IMR-90 (cell line): Measurements from ENCODE around the gene FGF12. TPM values are rescaled to one million over a fixed set of nuclear protein-coding genes. Genes with fewer than 3 reads are reported as not detected.

ENCODE experiments used
- ATAC-seq: fragments of 200-7000 bp; cut with Tn5 transposase; 2 replicates; pipeline ENCODE4 v1.9.1; 2020; ENCODE audit warnings: low read depth, mild to moderate bottlenecking, moderate library complexity
- BruUV-seq: library from RNA; stranded (reverse); fragments of 400-500 nt; replicated peaks from 2 replicates; lab custom pipeline; 2021; lab: Mats Ljungman, UMichigan
- CTCF ChIA-PET: fragments of 300-600 bp; formaldehyde crosslinking; extraction: SDS; loops from one replicate; lab custom pipeline; 2021; ENCODE audit warnings: antibody characterized with exemption; lab: Yijun Ruan, JAX
- POLR2A ChIA-PET: fragments of 300-600 bp; sonication (Branson Sonifier 250); formaldehyde crosslinking; loops from one replicate; lab custom pipeline; 2022; ENCODE audit warnings: antibody characterized with exemption; ENCODE audit not compliant: unreplicated experiment; lab: Charles Lee
- DNase-seq: peaks from one replicate; pipeline ENCODE4 v3.0.0; 2013
- H2AFZ ChIP-seq: replicated peaks from 2 replicates; pipeline ENCODE3; 2013; ENCODE audit warnings: low read length, mild to moderate bottlenecking; ENCODE audit not compliant: poor library complexity
- H2AK5ac ChIP-seq: 2 replicates; pipeline ENCODE4 v1.6.1; 2013; ENCODE audit warnings: low read depth, low read length, inconsistent platforms
- H2AK9ac ChIP-seq: replicated peaks from 2 replicates; pipeline ENCODE3; 2013; ENCODE audit warnings: mild to moderate bottlenecking, low read depth, low read length, moderate library complexity; ENCODE audit not compliant: poor library complexity
- H2BK120ac ChIP-seq: 2 replicates; pipeline ENCODE4 v1.6.1; 2013; ENCODE audit warnings: low read depth, low read length, inconsistent platforms
- H2BK15ac ChIP-seq: 3 replicates; pipeline ENCODE4 v1.6.1; 2013; ENCODE audit warnings: low read depth, low read length, inconsistent platforms
- H2BK20ac ChIP-seq: 2 replicates; pipeline ENCODE4 v1.6.1; 2013; ENCODE audit warnings: low read depth, mild to moderate bottlenecking, inconsistent platforms, low read length, moderate library complexity
- H2BK5ac ChIP-seq: 2 replicates; pipeline ENCODE4 v1.6.1; 2013; ENCODE audit warnings: mild to moderate bottlenecking, low read depth, low read length, inconsistent platforms; ENCODE audit not compliant: poor library complexity, severe bottlenecking
- H3K14ac ChIP-seq: replicated peaks from 2 replicates; pipeline ENCODE4 v1.6.1; 2013; ENCODE audit warnings: low read depth, low read length, inconsistent platforms
- H3K18ac ChIP-seq: 2 replicates; pipeline ENCODE4 v1.6.1; 2013; ENCODE audit warnings: low read depth, low read length, control low read depth
- H3K23ac ChIP-seq: 2 replicates; pipeline ENCODE4 v1.6.1; 2013; ENCODE audit warnings: low read depth, low read length, inconsistent platforms
- H3K27ac ChIP-seq: 2 replicates; pipeline ENCODE4 v1.5.1; 2013; ENCODE audit warnings: mild to moderate bottlenecking, control low read depth, low read length; ENCODE audit not compliant: insufficient read depth
- H3K27me3 ChIP-seq: 2 replicates; pipeline ENCODE4 v1.6.1; 2013; ENCODE audit warnings: low read length; ENCODE audit not compliant: control insufficient read depth, insufficient read depth
- H3K36me3 ChIP-seq: 2 replicates; pipeline ENCODE4 v1.6.1; 2013; ENCODE audit warnings: low read length, mixed read lengths; ENCODE audit not compliant: control insufficient read depth, insufficient read depth
- H3K4ac ChIP-seq: 2 replicates; pipeline ENCODE4 v1.6.1; 2013; ENCODE audit warnings: low read depth, low read length, inconsistent platforms
- H3K4me1 ChIP-seq: 2 replicates; pipeline ENCODE4 v1.6.1; 2013; ENCODE audit warnings: low read length, mixed read lengths; ENCODE audit not compliant: control insufficient read depth, insufficient read depth
- H3K4me2 ChIP-seq: 2 replicates; pipeline ENCODE4 v1.6.1; 2013; ENCODE audit warnings: low read depth, mild to moderate bottlenecking, control low read depth, low read length, moderate library complexity
- H3K4me3 ChIP-seq: 2 replicates; pipeline ENCODE4 v1.5.1; 2013; ENCODE audit warnings: low read depth, mild to moderate bottlenecking, control low read depth, low read length, moderate library complexity; ENCODE audit not compliant: insufficient read depth
- H3K56ac ChIP-seq: 2 replicates; pipeline ENCODE4 v1.6.1; 2013; ENCODE audit warnings: low read length, inconsistent platforms; ENCODE audit not compliant: insufficient read depth; ENCODE audit errors: extremely low read depth
- H3K79me1 ChIP-seq, 2 experiments: 2 replicates each; pipeline ENCODE4 v1.6.1; 2013; ENCODE audit warnings: low read length in 2 of 2, inconsistent platforms in 1 of 2, low read depth in 1 of 2
- H3K9ac ChIP-seq: 2 replicates; pipeline ENCODE4 v1.6.1; 2013; ENCODE audit warnings: low read depth, low read length, control low read depth
- H3K9me1 ChIP-seq: 2 replicates; pipeline ENCODE4 v1.6.1; 2013; ENCODE audit warnings: low read length, inconsistent platforms; ENCODE audit not compliant: insufficient read depth
- H3K9me3 ChIP-seq: 2 replicates; pipeline ENCODE4 v1.6.1; 2013; ENCODE audit warnings: low read length; ENCODE audit not compliant: control insufficient read depth, insufficient read depth
- H4K20me1 ChIP-seq: 2 replicates; pipeline ENCODE4 v1.6.1; 2013; ENCODE audit warnings: low read length, inconsistent platforms; ENCODE audit not compliant: insufficient read depth
- H4K5ac ChIP-seq: 2 replicates; pipeline ENCODE4 v1.6.1; 2013; ENCODE audit warnings: mild to moderate bottlenecking, low read depth, low read length, control low read depth
- H4K8ac ChIP-seq, 2 experiments: 2 replicates each; pipeline ENCODE4 v1.6.1; 2013; ENCODE audit warnings: low read depth in 2 of 2, low read length in 2 of 2, control low read depth in 1 of 2, inconsistent platforms in 1 of 2
- H4K91ac ChIP-seq: 2 replicates; pipeline ENCODE4 v1.6.1; 2013; ENCODE audit warnings: low read depth, low read length, inconsistent platforms; ENCODE audit not compliant: insufficient read depth
- BHLHE40 ChIP-seq: fragments of 150-350 bp; IDR thresholded peaks from 2 replicates; pipeline ENCODE4 v1.6.1; 2016; ENCODE audit warnings: mild to moderate bottlenecking, low read depth, low read length
- CEBPB ChIP-seq: IDR thresholded peaks from 2 replicates; pipeline ENCODE4 v1.6.1; 2012; ENCODE audit warnings: low read depth, low read length, improper control_type of control experiment
- CHD1 ChIP-seq: IDR thresholded peaks from 2 replicates; pipeline ENCODE4 v1.6.1; 2012; ENCODE audit warnings: low read depth, low read length, improper control_type of control experiment
- MAZ ChIP-seq: IDR thresholded peaks from 2 replicates; pipeline ENCODE4 v1.6.1; 2012; ENCODE audit warnings: low read depth, mild to moderate bottlenecking, low read length, improper control_type of control experiment, moderate library complexity, borderline replicate concordance
- MXI1 ChIP-seq: IDR thresholded peaks from 2 replicates; pipeline ENCODE4 v1.6.1; 2012; ENCODE audit warnings: low read depth, mild to moderate bottlenecking, low read length, moderate library complexity, borderline replicate concordance
- NFE2L2 ChIP-seq: fragments of 150-350 bp; IDR thresholded peaks from 2 replicates; pipeline ENCODE4 v1.6.1; 2016; ENCODE audit warnings: low read depth, mild to moderate bottlenecking, low read length
- POLR2A ChIP-seq: IDR thresholded peaks from 2 replicates; pipeline ENCODE4 v1.6.1; 2012; ENCODE audit warnings: mild to moderate bottlenecking, low read depth, low read length
- RAD21 ChIP-seq: IDR thresholded peaks from 2 replicates; pipeline ENCODE4 v1.6.1; 2012; ENCODE audit warnings: low read length, improper control_type of control experiment
- RCOR1 ChIP-seq: IDR thresholded peaks from 2 replicates; pipeline ENCODE4 v1.6.1; 2012; ENCODE audit warnings: mild to moderate bottlenecking, low read length, improper control_type of control experiment; ENCODE audit not compliant: insufficient replicate concordance
- RFX5 ChIP-seq: IDR thresholded peaks from 2 replicates; pipeline ENCODE4 v1.8.0; 2012; ENCODE audit warnings: low read depth, mild to moderate bottlenecking, low read length, moderate library complexity
- WGBS, 2 experiments: methylation state at CpG; one replicate each; pipeline versions ENCODE4 v1.1.5 to v1.1.7; 2013; ENCODE audit warnings: missing lambda C conversion rate in 2 of 2; ENCODE audit not compliant: insufficient read length in 1 of 2; ENCODE audit errors: extremely low coverage in 2 of 2; 5-methylcytosine and 5-hydroxymethylcytosine counted together
- dilution Hi-C: fragments of 300-500 bp; cut with HindIII; formaldehyde crosslinking; loops from one replicate; pipeline ENCODE4 v1.14.3; 2018; ENCODE audit warnings: low sequenced_read_pairs; ENCODE audit not compliant: unreplicated experiment
- in situ Hi-C: fragments of 300-500 bp; cut with MboI; formaldehyde crosslinking; loops from 3 replicates; pipeline ENCODE4 v1.14.3; 2019; ENCODE audit warnings: low sequenced_read_pairs, inconsistent platforms, mixed read lengths
- intact Hi-C: fragments of 100-400 bp; cut with micrococcal nuclease; formaldehyde crosslinking; loops from 2 replicates; pipeline ENCODE4 v1.10.0; 2022
- polyA plus RNA-seq, 3 experiments: library from polyadenylated mRNA; depleted of rRNA; stranded (reverse); fragments of >200 nt; gene quantifications; 2 replicates each; pipeline ENCODE4 v1.2.3, GENCODE V29; 2012; ENCODE audit warnings: low replicate concordance in 1 of 3
- total RNA-seq: library from RNA; depleted of rRNA; stranded (reverse); fragments of >200 nt; gene quantifications from 2 replicates; pipeline ENCODE4 v1.2.3, GENCODE V29; 2012
- TF ChIP-seq, protein P1 (sequence below): fragments of 150-350 bp; IDR thresholded peaks from 2 replicates; pipeline ENCODE4 v1.6.1; 2016; ENCODE audit warnings: low read depth, mild to moderate bottlenecking, low read length, moderate library complexity, borderline replicate concordance

FGF12 gene
- total and polyA plus RNA-seq, 2 of the 4 experiments (the other 2 are of a cell fraction), result not detected

DNA sequence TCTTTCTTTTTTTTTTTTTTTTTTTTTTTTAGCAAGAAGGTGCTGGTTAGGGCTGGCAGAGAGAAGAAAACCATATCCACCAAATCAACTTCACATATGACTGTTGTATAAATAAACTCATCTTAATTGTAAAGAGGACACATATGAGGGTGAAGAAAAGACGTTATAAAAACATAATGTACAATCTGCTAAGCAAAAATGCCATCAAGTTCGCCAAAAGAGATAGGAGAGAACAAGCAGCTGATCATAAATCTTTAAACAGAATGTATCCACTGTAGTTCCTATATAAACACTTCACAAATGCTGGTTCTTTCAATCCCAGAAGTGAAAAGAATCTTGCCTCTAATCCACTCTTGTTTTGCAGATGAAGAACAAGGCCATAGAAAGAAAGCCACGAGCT, 9.2 kb downstream of the FGF12 start:
- no peaks in the 10 kb centered on the region for H3K4me1 ChIP-seq
- H3K79me1 ChIP-seq, result no peaks in the 10 kb centered on the region
- H3K27me3 ChIP-seq, result no peaks in the 10 kb centered on the region
- BruUV-seq, result no TSS peak
- in situ Hi-C loops, result no loop called here
- dilution Hi-C loops, result no loop called here
- H4K20me1 ChIP-seq, result no peaks in the 10 kb centered on the region
- no peak overlapping the region for H4K91ac ChIP-seq
- no peak overlapping the region for H2BK15ac ChIP-seq
- no peak overlapping the region for H3K18ac ChIP-seq
- intact Hi-C loops, result no loop called here
- H2BK20ac ChIP-seq, result no peak overlapping the region
- no peak overlapping the region for H3K14ac ChIP-seq
- no peak overlapping the region for H2BK5ac ChIP-seq
- H3K36me3 ChIP-seq, result no peaks in the 10 kb centered on the region
- no peak overlapping the region for H2AFZ ChIP-seq
- no peak overlapping the region for H2AK5ac ChIP-seq
- no peak overlapping the region for H3K23ac ChIP-seq
- H3K9me1 ChIP-seq, result no peaks in the 10 kb centered on the region
- no peaks in the 10 kb centered on the region; the same call in 1 of the 2 replicates for H3K9me3 ChIP-seq
- no peak overlapping the region for H3K4ac ChIP-seq
- ChIA-PET CTCF (no interaction called here), POLR2A (no interaction called here)
- TF ChIP-seq CHD1 (no peak), RCOR1 (no peak), RFX5 (no peak), BHLHE40 (no peak), POLR2A (no peak), RAD21 (no peak), CEBPB (no peak), MXI1 (no peak), NFE2L2 (no peak), MAZ (no peak)
- TF ChIP-seq, protein P1, sequence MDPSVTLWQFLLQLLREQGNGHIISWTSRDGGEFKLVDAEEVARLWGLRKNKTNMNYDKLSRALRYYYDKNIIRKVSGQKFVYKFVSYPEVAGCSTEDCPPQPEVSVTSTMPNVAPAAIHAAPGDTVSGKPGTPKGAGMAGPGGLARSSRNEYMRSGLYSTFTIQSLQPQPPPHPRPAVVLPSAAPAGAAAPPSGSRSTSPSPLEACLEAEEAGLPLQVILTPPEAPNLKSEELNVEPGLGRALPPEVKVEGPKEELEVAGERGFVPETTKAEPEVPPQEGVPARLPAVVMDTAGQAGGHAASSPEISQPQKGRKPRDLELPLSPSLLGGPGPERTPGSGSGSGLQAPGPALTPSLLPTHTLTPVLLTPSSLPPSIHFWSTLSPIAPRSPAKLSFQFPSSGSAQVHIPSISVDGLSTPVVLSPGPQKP, result no peak
- H2AK9ac ChIP-seq, result no peak overlapping the region
- DNase-seq, result no peak
- H4K8ac ChIP-seq, result no peak overlapping the region
- H3K4me3 ChIP-seq, result no peak overlapping the region
- 0% methylated on average over 1 of the region's 3 CpGs; no CpG with 5 or more reads in 1 of the 2 experiments for WGBS, 2 experiments
- H3K56ac ChIP-seq, result no peak overlapping the region
- no peak overlapping the region for H4K5ac ChIP-seq
- H3K4me2 ChIP-seq, result no peak overlapping the region
- no peak overlapping the region for H3K27ac ChIP-seq
- no peak for ATAC-seq
- no peak overlapping the region for H2BK120ac ChIP-seq
- H3K9ac ChIP-seq, result no peak overlapping the region
